Activated CD4-positive, alpha-beta memory T cell treated with anti-CD3 and anti-CD28 coated beads, Interleukin-2, amount 10 ng/mL, durations not matched to agents 7 days and 5 days (primary cell): ENCODE results near the gene ZNF492. TPM values are rescaled to one million over a fixed set of nuclear protein-coding genes. Genes with fewer than 3 reads are reported as not detected.
A peak's percentile ranks its signal among the peaks of the same experiment; 100 is the strongest.
"Not testable (repeated sequence)": the region's sequence is repeated elsewhere in the genome, so short reads cannot be mapped to it uniquely, and the experiment has no call there.

Source experiments
- CTCF ChIA-PET: fragments of 350-600 bp; sonication (Branson Sonifier 250); formaldehyde crosslinking; loops from one replicate; lab custom pipeline; 2021; ENCODE audit warnings: antibody characterized with exemption, inconsistent platforms; lab: Charles Lee
- POLR2A ChIA-PET: fragments of 350-600 bp; sonication (Branson Sonifier 250); formaldehyde crosslinking; loops from one replicate; lab custom pipeline; 2021; ENCODE audit warnings: antibody characterized with exemption; lab: Charles Lee
- DNase-seq: peaks from one replicate; pipeline ENCODE4 v3.0.0-alpha.2; 2020
- H3K27ac Mint-ChIP-seq: one replicate; pipeline ENCODE4 v1.8.0; 2021; ENCODE audit warnings: mild to moderate bottlenecking, mixed read lengths
- H3K27me3 Mint-ChIP-seq: one replicate; pipeline ENCODE4 v1.8.0; 2021; ENCODE audit warnings: mixed read lengths
- H3K36me3 Mint-ChIP-seq: one replicate; pipeline ENCODE4 v1.8.0; 2021; ENCODE audit warnings: low read depth, mixed read lengths
- H3K4me1 Mint-ChIP-seq: one replicate; pipeline ENCODE4 v1.8.0; 2021; ENCODE audit warnings: mixed read lengths
- H3K4me3 Mint-ChIP-seq: one replicate; pipeline ENCODE4 v1.8.0; 2021; ENCODE audit warnings: mild to moderate bottlenecking, mixed read lengths
- H3K9me3 Mint-ChIP-seq: one replicate; pipeline ENCODE4 v1.8.0; 2021; ENCODE audit warnings: mixed read lengths
- total RNA-seq, 2 experiments: library from RNA; stranded (reverse); gene quantifications; one replicate each; pipeline ENCODE4 v1.2.3, GENCODE V29; 2021

Gene ZNF492
- total RNA-seq, 2 experiments from 2014 or later, result 1.1 to 1.2 TPM

DNA sequence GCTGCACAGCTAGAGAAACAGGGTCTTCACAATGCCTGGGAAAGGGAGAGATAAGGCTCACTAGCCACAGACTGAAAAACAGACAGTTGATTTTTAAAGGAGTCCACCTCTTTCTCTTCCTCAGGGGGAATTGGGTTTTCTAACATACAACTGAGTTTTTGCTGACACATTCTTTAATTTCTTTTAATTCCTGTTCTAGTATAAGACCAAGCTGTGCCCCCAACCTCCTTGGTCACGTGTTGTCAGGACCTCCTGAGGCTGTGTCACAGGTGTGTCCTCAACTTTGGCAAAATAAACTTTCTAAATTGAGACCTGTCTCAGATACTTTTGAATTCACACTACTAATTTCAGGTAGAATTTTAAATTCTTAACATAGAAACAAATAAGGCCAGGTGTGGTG lies 12.1 kb upstream of the ZNF492 start:
- H3K9me3 Mint-ChIP-seq, result peaks cover 29% of the 10 kb centered on the region

DNA sequence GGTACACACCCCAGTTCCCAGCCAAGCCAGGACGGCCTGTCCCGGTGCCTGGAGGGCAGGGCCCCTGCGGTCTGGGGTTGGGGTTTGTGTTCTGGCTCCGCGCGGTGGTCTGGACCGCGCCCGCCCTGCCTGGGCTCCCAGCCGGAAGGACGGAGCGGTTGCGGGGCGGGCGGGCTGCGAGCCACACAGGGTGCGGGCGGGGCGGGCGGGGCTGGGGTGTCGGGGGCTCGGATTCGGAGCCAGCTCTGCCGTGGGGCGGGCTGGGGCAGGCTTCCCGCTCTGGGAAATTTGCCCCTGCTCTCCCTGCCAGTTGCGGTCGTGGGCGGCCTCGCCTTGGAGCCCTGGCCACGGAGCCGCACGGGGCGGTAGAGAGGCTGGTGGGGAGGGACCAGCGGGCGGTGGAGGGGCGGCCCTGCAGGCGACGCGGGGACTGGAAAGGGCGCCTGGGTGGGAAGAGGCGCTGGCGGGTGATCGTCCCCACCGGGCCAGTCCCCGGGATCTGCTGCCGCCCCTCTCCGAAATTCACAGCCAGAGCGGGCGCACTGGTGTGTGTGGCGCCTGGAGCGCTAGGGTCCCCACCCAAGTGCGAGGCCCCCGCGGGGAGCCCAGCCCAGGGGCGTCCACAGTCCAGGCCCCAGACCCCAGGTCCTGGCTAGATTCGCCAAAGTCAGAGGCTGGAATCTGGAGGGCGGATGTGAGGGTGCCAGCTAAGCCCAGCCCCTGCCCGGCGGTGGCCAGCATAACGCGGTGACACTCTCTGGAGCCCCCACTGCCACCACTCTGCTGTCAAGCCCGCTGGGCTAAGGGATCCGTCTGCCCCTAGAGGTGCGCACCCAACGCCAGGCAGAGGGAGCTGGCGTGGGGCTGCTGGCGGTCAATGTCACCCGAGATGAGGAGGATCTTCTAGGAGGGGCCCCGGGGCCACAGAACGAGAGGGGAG lies 11.0 kb upstream of the ZNF492 start:
- no peak for DNase-seq
- Mint-ChIP-seq H3K9me3 (peaks cover 32% of the 10 kb centered on the region), H3K27ac (no peak overlapping the region), H3K36me3 (no peaks in the 10 kb centered on the region), H3K4me1 (no peaks in the 10 kb centered on the region), H3K4me3 (no peak overlapping the region), H3K27me3 (no peaks in the 10 kb centered on the region)
- ChIA-PET POLR2A (no interaction called here), CTCF (no interaction called here)

More for the DNA sequence above, 12.1 kb upstream of the ZNF492 start:
- POLR2A ChIA-PET, result no interaction called here
- no peak overlapping the region for H3K4me3 Mint-ChIP-seq
- H3K27me3 Mint-ChIP-seq, result no peaks in the 10 kb centered on the region
- H3K4me1 Mint-ChIP-seq, result no peaks in the 10 kb centered on the region
- CTCF ChIA-PET, result interaction anchor here (0.7 kb wide), 1 partner anchor 1058 kb away, joined by 6 read pairs; no protein-coding TSS in a partner anchor
- H3K27ac Mint-ChIP-seq, result no peak overlapping the region
- no peaks in the 10 kb centered on the region for H3K36me3 Mint-ChIP-seq
- no peak for DNase-seq

DNA sequence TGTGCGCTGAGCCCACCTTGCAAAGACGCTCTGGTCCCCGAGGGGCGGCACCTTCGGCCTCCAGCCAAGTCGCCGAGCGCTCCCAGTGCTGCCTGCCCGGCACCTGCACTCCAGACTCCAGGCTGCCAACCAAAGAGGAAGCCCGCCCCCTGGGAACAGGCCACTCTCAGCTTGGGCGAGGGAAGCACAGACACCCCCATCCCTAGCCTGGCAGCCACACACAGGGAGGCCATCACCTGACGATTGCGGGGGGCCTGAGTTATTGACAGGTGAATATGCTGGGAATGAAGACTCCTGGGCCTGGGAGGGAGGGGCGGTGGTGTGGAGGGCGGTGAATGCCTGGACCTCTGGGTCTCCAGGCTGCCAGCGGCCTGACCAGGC lies 10.3 kb upstream of the ZNF492 start:
- Mint-ChIP-seq H3K27ac (no peak overlapping the region), H3K27me3 (no peaks in the 10 kb centered on the region), H3K36me3 (no peaks in the 10 kb centered on the region), H3K4me3 (no peak overlapping the region), H3K4me1 (no peaks in the 10 kb centered on the region), H3K9me3 (peaks cover 28% of the 10 kb centered on the region)
- no peak for DNase-seq
- POLR2A ChIA-PET, result no interaction called here
- CTCF ChIA-PET, result no interaction called here

DNA sequence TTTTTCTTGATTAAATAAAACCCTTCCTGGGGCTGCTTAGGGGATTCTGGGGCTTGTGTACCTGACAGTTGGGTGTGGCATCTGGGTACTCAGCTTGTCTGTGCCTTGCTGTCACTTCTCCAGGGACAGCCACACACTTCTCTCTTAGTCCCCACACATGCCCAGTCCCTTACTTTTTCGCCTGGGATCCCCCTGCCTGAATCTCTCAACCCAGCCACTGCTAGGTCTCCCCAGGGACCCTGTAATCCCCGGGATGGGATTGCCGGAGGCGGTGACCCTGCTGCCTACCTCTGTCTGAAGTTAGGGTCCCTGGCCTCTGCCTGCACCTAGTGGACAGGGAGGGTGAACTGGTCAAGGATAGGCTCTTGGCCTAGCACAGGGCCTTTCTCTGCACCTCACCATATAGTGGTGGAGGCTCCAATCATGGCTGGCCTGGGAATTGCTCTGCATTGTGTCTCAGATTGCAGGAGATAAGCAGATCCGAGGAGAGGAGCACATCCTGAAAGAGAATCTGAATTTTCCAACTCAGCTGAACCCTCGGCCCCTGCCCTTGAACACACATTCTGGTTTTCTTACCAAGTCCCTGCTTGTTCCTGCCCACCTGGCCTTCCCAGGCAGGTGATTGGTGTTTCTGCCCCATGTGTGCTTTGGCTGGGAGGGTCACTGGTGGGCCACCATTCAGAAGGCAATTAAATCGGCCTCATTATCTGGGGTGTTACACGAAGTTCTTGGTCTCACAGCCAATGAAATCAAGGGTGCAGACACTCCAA lies 8.7 kb upstream of the ZNF492 start:
- no peaks in the 10 kb centered on the region for H3K27me3 Mint-ChIP-seq
- ChIA-PET POLR2A (no interaction called here), CTCF (no interaction called here)
- peaks cover 27% of the 10 kb centered on the region for H3K9me3 Mint-ChIP-seq
- DNase-seq, result no peak
- no peak overlapping the region for H3K27ac Mint-ChIP-seq
- H3K4me1 Mint-ChIP-seq, result no peaks in the 10 kb centered on the region
- H3K4me3 Mint-ChIP-seq, result no peak overlapping the region
- H3K36me3 Mint-ChIP-seq, result no peaks in the 10 kb centered on the region

DNA sequence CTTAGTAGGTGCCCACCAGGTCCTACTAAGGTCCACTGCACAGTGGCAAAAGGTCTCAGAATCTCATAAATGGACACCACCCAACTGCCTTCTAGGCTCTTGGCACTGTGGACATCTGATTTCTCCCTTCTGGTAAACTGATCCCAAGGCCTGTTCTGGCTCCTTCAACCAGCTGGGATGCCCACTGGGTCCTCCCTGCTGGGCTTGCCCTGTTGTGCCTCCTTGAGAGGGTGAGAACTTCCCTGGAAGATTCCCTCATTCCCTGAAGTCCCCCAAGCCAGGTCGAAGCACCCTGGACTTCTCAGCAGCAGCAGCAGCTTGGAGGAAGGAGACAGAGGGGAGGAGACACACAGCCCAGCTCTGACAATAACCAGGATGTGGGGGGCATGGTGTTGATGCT lies 6.6 kb upstream of the ZNF492 start:
- Mint-ChIP-seq H3K27me3 (no peaks in the 10 kb centered on the region), H3K27ac (no peak overlapping the region), H3K4me3 (no peak overlapping the region), H3K36me3 (no peaks in the 10 kb centered on the region), H3K9me3 (peaks cover 22% of the 10 kb centered on the region), H3K4me1 (no peaks in the 10 kb centered on the region)
- CTCF ChIA-PET, result no interaction called here
- no peak for DNase-seq
- POLR2A ChIA-PET, result no interaction called here

DNA sequence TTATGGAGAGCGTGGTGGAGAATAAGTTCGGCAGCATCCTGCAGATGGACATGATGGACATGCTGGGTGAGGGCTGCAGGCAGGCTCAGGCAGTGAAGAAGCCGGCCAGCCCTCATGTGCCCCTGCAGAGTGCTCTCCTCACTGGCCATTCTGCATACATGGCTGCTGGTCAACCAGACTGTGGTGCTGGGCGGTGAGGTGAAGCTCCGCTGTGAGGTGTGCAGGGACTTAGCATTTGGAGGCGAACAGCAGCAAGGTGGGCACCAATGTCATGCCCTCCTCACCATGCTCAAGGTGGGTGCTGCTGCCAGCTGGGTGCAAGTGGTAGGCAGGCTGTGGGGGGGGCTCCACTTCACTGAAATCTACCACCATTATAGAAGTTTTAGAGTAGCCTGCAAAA lies 5.7 kb upstream of the ZNF492 start:
- POLR2A ChIA-PET, result no interaction called here
- H3K27me3 Mint-ChIP-seq, result no peaks in the 10 kb centered on the region
- H3K36me3 Mint-ChIP-seq, result no peaks in the 10 kb centered on the region
- no peak for DNase-seq
- no peaks in the 10 kb centered on the region for H3K4me1 Mint-ChIP-seq
- H3K27ac Mint-ChIP-seq, result no peak overlapping the region
- CTCF ChIA-PET, result no interaction called here
- H3K4me3 Mint-ChIP-seq, result no peak overlapping the region
- peaks cover 22% of the 10 kb centered on the region for H3K9me3 Mint-ChIP-seq

DNA sequence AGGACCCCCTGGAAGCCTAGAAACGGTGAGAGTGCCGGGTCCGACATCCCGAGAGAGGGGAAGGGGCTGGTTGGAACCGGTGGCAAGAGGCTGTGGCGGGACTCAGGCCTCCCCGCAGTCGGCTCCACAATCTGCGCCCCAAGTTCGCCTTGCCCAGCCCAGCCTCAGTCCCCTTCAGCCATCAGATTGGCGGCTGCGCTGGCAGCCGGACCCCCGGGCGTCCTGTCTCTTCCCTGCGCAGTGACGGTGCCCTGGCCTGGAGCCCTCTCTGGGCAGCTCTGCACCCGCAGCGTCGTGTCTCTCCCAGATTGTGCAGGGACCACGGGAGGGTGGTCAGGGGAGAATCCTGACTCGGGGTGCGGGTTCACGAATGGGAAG lies 315 bp downstream of the ZNF492 start:
- H3K27me3 Mint-ChIP-seq, result no peaks in the 10 kb centered on the region
- ChIA-PET POLR2A (no interaction called here), CTCF (no interaction called here)
- peaks cover 2% of the 10 kb centered on the region for H3K4me1 Mint-ChIP-seq
- H3K9me3 Mint-ChIP-seq, result peaks cover 16% of the 10 kb centered on the region
- DNase-seq, result no peak
- no peaks in the 10 kb centered on the region for H3K36me3 Mint-ChIP-seq
- H3K27ac Mint-ChIP-seq, result peak overlapping the region; percentile 64
- H3K4me3 Mint-ChIP-seq, result peak overlapping the region; percentile 80

DNA sequence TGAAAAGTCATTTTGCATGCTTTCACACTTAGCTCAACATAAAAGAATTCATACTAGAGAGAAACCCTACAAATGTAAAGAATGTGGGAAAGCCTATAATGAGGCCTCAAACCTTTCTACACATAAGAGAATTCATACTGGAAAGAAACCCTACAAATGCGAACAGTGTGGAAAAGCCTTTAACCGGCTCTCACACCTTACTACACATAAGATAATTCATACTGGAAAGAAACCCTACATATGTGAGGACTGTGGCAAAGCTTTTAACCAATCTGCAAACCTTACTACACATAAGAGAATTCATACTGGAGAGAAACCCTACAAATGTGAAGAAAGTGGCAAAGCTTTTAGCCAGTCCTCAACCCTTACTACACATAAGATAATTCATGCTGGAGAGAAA lies 51.4 kb downstream of the ZNF492 start:
- H3K4me1 Mint-ChIP-seq, DNase-seq, H3K27ac Mint-ChIP-seq, H3K36me3 Mint-ChIP-seq, POLR2A ChIA-PET, H3K27me3 Mint-ChIP-seq, CTCF ChIA-PET, H3K4me3 Mint-ChIP-seq: not testable (repeated sequence)
- peaks cover 29% of the 10 kb centered on the region for H3K9me3 Mint-ChIP-seq

DNA sequence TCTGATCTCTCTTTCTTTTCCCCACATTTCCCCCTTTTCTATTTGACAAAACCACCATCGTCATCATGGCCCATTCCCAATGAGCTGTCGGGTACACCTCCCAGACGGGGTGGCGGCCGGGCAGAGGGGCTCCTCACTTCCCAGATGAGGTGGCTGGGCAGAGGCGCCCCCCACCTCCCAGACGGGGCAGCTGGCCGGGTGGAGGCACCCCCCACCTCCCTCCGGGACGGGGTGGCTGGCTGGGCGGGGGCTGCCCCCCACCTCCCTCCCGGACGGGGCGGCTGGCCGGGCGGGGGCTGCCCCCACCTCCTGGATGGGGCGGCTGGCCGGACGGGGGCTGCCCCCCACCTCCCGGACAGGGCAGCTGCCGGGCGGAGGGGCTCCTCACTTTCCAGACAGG lies 68.5 kb downstream of the ZNF492 start:
- not testable (repeated sequence) for H3K4me3 Mint-ChIP-seq

DNA sequence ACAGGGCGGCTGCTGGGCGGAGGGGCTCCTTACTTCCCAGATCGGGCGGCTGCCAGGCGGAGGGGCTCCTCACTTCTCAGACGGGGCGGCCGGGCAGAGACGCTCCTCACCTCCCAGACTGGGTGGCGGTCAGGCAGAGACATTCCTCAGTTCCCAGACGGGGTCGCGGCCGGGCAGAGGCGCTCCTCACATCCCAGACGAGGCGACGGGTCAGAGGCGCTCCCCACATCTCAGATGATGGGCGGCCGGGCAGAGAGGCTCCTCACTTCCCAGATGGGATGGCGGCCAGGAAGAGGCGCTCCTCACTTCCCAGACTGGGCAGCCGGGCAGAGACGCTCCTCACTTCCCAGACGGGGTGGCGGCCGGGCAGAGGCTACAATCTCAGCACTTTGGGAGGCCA lies 69.0 kb downstream of the ZNF492 start:
- DNase-seq, POLR2A ChIA-PET, CTCF ChIA-PET, H3K4me3 Mint-ChIP-seq, H3K27me3 Mint-ChIP-seq, H3K36me3 Mint-ChIP-seq, H3K4me1 Mint-ChIP-seq, H3K27ac Mint-ChIP-seq: not testable (repeated sequence)
- H3K9me3 Mint-ChIP-seq, result peaks cover 23% of the 10 kb centered on the region

More for the DNA sequence above, 68.5 kb downstream of the ZNF492 start:
- H3K36me3 Mint-ChIP-seq, DNase-seq, H3K4me1 Mint-ChIP-seq, H3K27me3 Mint-ChIP-seq, H3K27ac Mint-ChIP-seq, CTCF ChIA-PET, POLR2A ChIA-PET: not testable (repeated sequence)
- H3K9me3 Mint-ChIP-seq, result peaks cover 25% of the 10 kb centered on the region

DNA sequence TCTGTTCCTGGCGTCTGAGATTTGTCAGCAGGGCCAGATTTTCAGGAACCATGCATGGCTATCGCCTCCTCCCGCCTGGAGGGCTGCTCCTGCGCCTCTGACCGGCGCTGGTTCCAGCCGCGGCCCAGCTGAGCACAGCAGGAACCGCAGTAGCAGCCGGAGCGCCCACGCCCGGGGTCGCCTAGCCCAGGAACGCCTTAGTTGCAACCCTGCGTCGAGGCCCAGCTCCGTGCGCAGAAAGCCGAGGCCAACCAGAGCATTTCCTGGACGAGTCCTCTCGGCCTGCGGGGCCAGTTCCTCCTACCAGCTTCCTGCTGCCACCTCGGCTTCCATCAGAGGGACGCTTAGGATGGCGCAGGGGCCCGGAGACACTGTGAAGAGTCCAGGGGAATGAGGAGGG lies 74.9 kb downstream of the ZNF492 start:
- no peaks in the 10 kb centered on the region for H3K4me1 Mint-ChIP-seq
- ChIA-PET POLR2A (no interaction called here), CTCF (no interaction called here)
- H3K4me3 Mint-ChIP-seq, result no peak overlapping the region
- peaks cover 20% of the 10 kb centered on the region for H3K9me3 Mint-ChIP-seq
- H3K27me3 Mint-ChIP-seq, result no peaks in the 10 kb centered on the region
- no peak overlapping the region for H3K27ac Mint-ChIP-seq
- DNase-seq, result no peak
- H3K36me3 Mint-ChIP-seq, result no peaks in the 10 kb centered on the region
